GM12801 (cell line): ENCODE results near the gene GPR89A.

Experiments
- CTCF ChIP-seq: IDR thresholded peaks from one replicate; pipeline ENCODE4 v1.5.1; 2011; ENCODE audit warnings: control low read depth; ENCODE audit not compliant: insufficient read length; ENCODE audit errors: extremely low read depth

Gene GPR89A

DNA sequence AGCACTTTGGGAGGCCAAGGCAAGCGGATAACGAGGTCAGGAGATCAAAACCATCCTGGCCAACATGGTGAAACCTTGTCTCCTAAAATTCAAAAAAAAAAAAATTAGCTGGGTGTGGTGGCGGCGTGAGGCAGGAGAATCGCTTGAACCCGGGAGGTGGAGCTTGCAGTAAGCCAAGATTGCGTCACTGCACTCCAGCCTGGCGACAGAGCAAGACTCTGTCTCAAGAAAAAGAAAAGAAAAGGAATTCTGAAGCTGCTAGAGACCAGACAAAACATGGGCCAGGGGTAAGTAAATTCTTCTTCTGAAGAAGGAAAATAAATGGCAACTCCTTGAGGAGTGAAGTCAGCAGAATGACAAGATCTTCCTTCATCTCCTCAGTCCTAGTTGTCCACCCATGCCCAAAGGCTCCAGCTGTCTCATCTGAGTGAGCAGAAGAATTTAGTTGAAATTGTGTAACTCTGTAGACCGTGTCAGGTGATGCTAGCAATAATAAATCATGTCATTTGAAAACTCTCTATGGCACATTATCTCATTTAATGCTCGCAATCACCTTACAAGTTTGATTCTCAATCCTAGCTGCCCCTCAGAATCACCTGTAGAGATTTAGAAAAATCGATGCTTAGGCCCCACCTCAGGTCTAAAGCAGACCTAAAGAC, 85.1 kb downstream of the GPR89A start:
- no peak for TF ChIP-seq CTCF

DNA sequence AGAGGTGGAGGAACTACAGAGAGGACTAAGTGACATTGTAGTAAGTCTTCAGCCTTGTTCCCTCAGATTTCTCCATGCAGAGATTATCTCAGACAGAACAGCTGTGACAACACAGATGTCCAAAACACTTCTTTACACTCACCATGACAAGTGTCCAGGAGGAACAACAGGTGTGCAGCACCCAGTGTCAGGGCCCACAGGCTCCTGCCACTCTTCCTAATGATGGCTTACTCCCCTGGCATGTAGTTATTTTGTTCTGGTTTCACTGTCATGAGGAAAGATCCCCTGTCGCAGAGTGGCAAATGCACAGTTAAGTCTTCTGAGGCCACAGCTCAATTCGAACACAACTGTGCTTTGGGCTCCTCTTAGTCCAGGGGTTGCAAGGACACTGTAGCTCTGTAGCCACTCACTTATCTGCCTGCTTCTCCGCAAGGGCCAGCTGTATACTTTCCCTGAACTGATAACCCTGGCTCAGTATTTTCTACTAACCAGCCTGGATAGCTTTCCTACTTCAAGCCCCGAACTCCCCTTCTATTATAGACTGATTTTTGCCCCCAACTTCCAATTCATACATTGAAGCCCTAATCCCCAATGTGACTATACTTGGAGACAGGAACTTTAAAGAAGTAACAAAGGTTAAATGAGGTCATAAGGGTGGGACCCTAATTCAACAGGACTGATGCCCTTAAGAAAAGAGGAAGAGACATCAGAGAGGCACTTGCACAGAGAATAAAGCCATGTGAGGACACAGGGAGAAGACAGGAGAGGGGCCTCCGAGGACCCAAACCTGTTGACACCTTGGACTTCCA, 88.2 kb downstream of the GPR89A start:
- no peak for TF ChIP-seq CTCF

GRCh38 chr1:145696630-145696960, 88.8 kb downstream of the GPR89A start:
- no peak for TF ChIP-seq CTCF

DNA sequence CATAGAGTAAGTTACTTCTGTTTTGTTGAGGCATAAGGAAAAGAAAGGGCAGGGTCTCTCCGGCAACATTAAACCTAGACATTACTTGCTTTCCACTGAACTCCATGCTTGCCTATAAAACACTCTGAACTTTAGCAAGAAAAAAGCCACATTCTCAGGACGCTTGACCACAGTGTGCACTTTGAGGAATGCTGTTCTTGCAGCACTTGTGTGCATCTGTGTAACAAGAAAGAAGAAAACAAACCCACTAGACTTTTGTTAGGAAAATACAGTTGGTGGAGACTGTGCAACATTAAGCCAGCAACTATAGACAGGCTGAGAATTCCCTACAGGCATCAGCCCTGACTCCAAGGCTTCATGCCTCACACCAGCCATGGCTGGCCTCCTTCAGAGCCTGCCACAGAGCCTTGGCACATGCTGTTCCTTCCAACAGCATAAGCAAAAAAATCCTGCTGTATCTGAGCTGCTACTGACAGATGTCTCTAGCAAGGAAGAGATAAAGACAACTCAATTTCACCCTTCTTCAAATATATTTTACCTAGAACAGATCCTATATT, 93.6 kb downstream of the GPR89A start:
- TF ChIP-seq CTCF, result no peak

DNA sequence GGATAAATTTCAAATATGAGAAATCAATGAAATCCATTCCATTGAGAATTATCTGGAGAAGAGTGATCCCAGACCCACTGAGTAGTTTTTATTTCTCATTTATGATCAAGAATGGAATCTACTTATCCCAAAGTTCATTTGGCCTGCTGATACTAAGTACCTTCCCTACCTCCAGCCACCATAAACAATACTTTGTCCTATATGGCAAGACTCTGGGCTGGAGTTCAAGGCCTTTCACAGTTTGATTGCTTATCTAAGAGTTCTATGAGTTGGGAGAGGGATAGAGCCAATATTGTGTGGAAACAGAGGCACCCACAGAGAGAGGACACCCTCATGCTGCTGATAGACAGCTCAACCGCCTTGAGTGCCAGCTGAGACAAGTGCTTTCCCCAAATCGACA, 94.3 kb downstream of the GPR89A start:
- TF ChIP-seq CTCF, result no peak

- no peak for TF ChIP-seq CTCF
Measured at GRCh38 chr1:145702826-145703225, 95.0 kb downstream of the GPR89A start.

DNA sequence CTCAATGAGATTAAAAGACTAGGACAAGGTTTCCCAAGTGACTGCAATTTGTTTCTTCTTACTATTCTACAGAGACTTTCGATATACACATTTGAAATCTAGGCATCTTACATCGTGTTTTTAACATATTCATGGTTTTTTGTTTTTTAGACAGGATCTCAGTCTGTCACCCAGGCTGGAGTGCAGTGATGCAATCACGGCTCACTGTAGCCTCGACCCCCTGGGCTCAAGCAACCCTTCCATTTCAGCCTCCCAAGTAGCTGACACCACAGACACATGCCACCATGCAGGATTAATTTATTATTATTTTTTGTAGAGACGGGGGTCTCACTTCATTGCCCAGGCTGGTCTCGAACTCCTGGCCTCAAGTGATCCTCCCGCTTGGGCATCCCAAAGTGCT, 97.8 kb downstream of the GPR89A start:
- TF ChIP-seq CTCF, result no peak
